H1 (cell line): ENCODE results near the gene HSD17B3. TPM values are rescaled to one million over a fixed set of nuclear protein-coding genes. Genes with fewer than 3 reads are reported as not detected.

ENCODE experiments used
- CHD7 ChIP-seq: fragments of 300-600 bp; sonication (generic); IDR thresholded peaks from 2 replicates; pipeline ENCODE4 v1.7.1; 2012; ENCODE audit warnings: low read length, moderate library complexity, mild to moderate bottlenecking, inconsistent platforms; ENCODE audit not compliant: insufficient replicate concordance
- FOSL1 ChIP-seq: IDR thresholded peaks from 2 replicates; pipeline ENCODE4 v1.6.1; 2011; ENCODE audit warnings: mild to moderate bottlenecking, low read depth, low read length, moderate library complexity; ENCODE audit not compliant: insufficient read depth
- HDAC6 ChIP-seq: IDR thresholded peaks from one replicate; pipeline ENCODE4 v1.7.1; 2012; ENCODE audit warnings: low read depth, mild to moderate bottlenecking, inconsistent platforms, low read length, moderate library complexity
- POLR2AphosphoS5 ChIP-seq: IDR thresholded peaks from 2 replicates; pipeline ENCODE4 v1.6.1; 2011; ENCODE audit warnings: low read depth, low read length
- TBP ChIP-seq: IDR thresholded peaks from 2 replicates; pipeline ENCODE4 v1.6.1; 2011; ENCODE audit warnings: low read depth, low read length, improper control_type of control experiment
- polyA plus RNA-seq, 7 experiments: library from polyadenylated mRNA; depleted of rRNA in 3 of 7; stranded (reverse) in 5 of 7; unstranded in 2 of 7; fragments of >200 nt in 5 of 7; fragments of 200-250 nt in 2 of 7; gene quantifications; 1 replicate in 5 of 7; 2 replicates in 1 of 7; 4 replicates in 1 of 7; pipeline versions ENCODE4 v1.2.1 to v1.2.3, GENCODE V29; 2011 to 2013; ENCODE audit warnings: missing spikeins in 2 of 7, mixed read lengths in 2 of 7
- total RNA-seq: library from RNA; stranded (reverse); fragmentation: NEBNext Ultra II Directional; extraction: Animal tissue kit (Norgen Biotek cat#: 25700); gene quantifications from 2 replicates; pipeline ENCODE4 v1.2.1, GENCODE V29; 2021
- TF ChIP-seq, protein P1 (sequence below), 3 experiments: IDR thresholded peaks; 1 replicate in 2 of 3; 2 replicates in 1 of 3; pipeline versions ENCODE4 v1.5.1 to v1.6.1; 2011; ENCODE audit warnings: low read length in 3 of 3, mild to moderate bottlenecking in 3 of 3, inconsistent platforms in 2 of 3, low read depth in 1 of 3, moderate library complexity in 1 of 3; ENCODE audit not compliant: insufficient read depth in 1 of 3; ENCODE audit errors: control extremely low read depth in 1 of 3

HSD17B3 gene
- total and polyA plus RNA-seq, 2 of the 8 experiments (the other 6 are each of a cell fraction or from before 2014, with no cell fraction given), result not detected

GRCh38 chr9:96246267-96246671 lies 55.7 kb downstream of the HSD17B3 start (continued):
- TF ChIP-seq CHD7 (no peak), TBP (no peak), FOSL1 (no peak), POLR2AphosphoS5 (no peak), HDAC6 (no peak)
- TF ChIP-seq, protein P1, sequence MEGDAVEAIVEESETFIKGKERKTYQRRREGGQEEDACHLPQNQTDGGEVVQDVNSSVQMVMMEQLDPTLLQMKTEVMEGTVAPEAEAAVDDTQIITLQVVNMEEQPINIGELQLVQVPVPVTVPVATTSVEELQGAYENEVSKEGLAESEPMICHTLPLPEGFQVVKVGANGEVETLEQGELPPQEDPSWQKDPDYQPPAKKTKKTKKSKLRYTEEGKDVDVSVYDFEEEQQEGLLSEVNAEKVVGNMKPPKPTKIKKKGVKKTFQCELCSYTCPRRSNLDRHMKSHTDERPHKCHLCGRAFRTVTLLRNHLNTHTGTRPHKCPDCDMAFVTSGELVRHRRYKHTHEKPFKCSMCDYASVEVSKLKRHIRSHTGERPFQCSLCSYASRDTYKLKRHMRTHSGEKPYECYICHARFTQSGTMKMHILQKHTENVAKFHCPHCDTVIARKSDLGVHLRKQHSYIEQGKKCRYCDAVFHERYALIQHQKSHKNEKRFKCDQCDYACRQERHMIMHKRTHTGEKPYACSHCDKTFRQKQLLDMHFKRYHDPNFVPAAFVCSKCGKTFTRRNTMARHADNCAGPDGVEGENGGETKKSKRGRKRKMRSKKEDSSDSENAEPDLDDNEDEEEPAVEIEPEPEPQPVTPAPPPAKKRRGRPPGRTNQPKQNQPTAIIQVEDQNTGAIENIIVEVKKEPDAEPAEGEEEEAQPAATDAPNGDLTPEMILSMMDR (IDR thresholded peaks at IDR 0.05; ENCODE audit: control extremely low read depth in 1 of 3, insufficient read depth in 1 of 3, low read depth in 1 of 3, low read length in 3 of 3), result no peak
- TF ChIP-seq, all 59 proteins: peak for 0
